Pons (tissue), 1 donor: ENCODE data around the gene LRRC72.
"Not testable (repeated sequence)": the region's sequence is repeated elsewhere in the genome, so short reads cannot be mapped to it uniquely, and the experiment has no call there.

Source experiments
- DNase-seq: peaks from one replicate; pipeline ENCODE4 v3.0.0-alpha.2; 2016; ENCODE audit warnings: low spot score

The LRRC72 gene

GRCh38 chr7:16581286-16581685 lies 54.7 kb downstream of the LRRC72 start:
- no peak for DNase-seq

- no peak for DNase-seq
Observed at GRCh38 chr7:16583834-16584233, 57.2 kb downstream of the LRRC72 start.

- DNase-seq = no peak
Observed at GRCh38 chr7:16585540-16585939, 58.9 kb downstream of the LRRC72 start.

GRCh38 chr7:16586081-16586874 lies 59.7 kb downstream of the LRRC72 start:
- DNase-seq = no peak

GRCh38 chr7:16587129-16587528 lies 60.5 kb downstream of the LRRC72 start:
- DNase-seq = no peak

- DNase-seq = no peak
Observed at GRCh38 chr7:16587790-16588189, 61.2 kb downstream of the LRRC72 start.

- DNase-seq = no peak
Observed at GRCh38 chr7:16589881-16590280, 63.3 kb downstream of the LRRC72 start.

GRCh38 chr7:16590424-16590823 lies 63.8 kb downstream of the LRRC72 start:
- no peak for DNase-seq

- no peak for DNase-seq
Observed at GRCh38 chr7:16592395-16592794, 65.8 kb downstream of the LRRC72 start.

- DNase-seq = no peak
Observed at GRCh38 chr7:16594061-16594460, 67.4 kb downstream of the LRRC72 start.

- no peak for DNase-seq
Observed at GRCh38 chr7:16594676-16595075, 68.1 kb downstream of the LRRC72 start.

- not testable (repeated sequence) for DNase-seq
Observed at GRCh38 chr7:16595596-16595995, 69.0 kb downstream of the LRRC72 start.

- DNase-seq = no peak
Observed at GRCh38 chr7:16598015-16598414, 71.4 kb downstream of the LRRC72 start.

- no peak for DNase-seq
Observed at GRCh38 chr7:16599860-16600259, 73.2 kb downstream of the LRRC72 start.

GRCh38 chr7:16603633-16604032 lies 77.0 kb downstream of the LRRC72 start:
- DNase-seq = no peak

- peak; percentile 56 for DNase-seq
Observed at GRCh38 chr7:16604054-16604453, 77.4 kb downstream of the LRRC72 start.

GRCh38 chr7:16606704-16607103 lies 80.1 kb downstream of the LRRC72 start:
- no peak for DNase-seq

GRCh38 chr7:16609842-16610450 lies 83.3 kb downstream of the LRRC72 start:
- no peak for DNase-seq

GRCh38 chr7:16611711-16612110 lies 85.1 kb downstream of the LRRC72 start:
- no peak for DNase-seq

GRCh38 chr7:16615228-16615627 lies 88.6 kb downstream of the LRRC72 start:
- no peak for DNase-seq

GRCh38 chr7:16616122-16616521 lies 89.5 kb downstream of the LRRC72 start:
- DNase-seq = no peak

- DNase-seq = no peak
Observed at GRCh38 chr7:16616542-16616941, 89.9 kb downstream of the LRRC72 start.

- no peak for DNase-seq
Observed at GRCh38 chr7:16619979-16620408, 93.4 kb downstream of the LRRC72 start.

- DNase-seq = no peak
Observed at GRCh38 chr7:16626388-16626787, 99.8 kb downstream of the LRRC72 start.
